ENCODE results near the gene PNPLA6. TPM values are rescaled to one million over a fixed set of nuclear protein-coding genes. Genes with fewer than 3 reads are reported as not detected.

The PNPLA6 gene
- total and polyA plus RNA-seq, 2 of the 13 experiments (the other 11 are each of a cell fraction or from before 2014, with no cell fraction given): 24.9 to 28.2 TPM

DNA sequence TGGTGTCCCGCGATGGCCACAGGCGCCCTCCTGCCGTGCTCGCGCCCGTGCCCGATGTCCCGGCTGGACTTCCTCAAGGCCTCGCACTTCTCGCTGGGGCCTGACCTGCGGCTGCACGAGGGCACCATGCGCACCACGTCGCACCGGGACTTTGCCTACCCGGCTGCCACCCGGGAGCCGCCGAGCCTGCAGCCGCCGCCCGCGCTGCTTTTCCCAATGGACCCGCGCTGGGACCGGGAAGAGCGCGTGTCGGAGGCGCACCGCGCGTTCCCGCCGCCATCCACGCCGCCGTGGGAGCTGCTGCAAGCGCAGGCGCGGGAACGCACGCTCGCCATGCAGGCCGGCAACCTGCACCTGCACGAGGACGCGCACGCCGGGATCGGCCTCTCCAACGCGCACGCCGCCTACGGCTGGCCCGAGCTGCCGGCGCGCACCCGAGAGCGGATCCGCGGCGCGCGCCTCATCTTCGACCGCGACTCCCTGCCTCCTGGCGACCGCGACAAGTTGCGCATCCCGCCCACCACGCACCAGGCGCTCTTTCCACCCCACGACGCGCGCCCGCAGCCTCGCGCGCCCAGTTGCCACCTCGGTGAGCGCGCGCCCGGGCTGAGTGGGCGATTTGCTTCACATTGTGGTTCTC lies 34.6 kb upstream of the PNPLA6 start (continued):
- TF ChIP-seq, protein P1, sequence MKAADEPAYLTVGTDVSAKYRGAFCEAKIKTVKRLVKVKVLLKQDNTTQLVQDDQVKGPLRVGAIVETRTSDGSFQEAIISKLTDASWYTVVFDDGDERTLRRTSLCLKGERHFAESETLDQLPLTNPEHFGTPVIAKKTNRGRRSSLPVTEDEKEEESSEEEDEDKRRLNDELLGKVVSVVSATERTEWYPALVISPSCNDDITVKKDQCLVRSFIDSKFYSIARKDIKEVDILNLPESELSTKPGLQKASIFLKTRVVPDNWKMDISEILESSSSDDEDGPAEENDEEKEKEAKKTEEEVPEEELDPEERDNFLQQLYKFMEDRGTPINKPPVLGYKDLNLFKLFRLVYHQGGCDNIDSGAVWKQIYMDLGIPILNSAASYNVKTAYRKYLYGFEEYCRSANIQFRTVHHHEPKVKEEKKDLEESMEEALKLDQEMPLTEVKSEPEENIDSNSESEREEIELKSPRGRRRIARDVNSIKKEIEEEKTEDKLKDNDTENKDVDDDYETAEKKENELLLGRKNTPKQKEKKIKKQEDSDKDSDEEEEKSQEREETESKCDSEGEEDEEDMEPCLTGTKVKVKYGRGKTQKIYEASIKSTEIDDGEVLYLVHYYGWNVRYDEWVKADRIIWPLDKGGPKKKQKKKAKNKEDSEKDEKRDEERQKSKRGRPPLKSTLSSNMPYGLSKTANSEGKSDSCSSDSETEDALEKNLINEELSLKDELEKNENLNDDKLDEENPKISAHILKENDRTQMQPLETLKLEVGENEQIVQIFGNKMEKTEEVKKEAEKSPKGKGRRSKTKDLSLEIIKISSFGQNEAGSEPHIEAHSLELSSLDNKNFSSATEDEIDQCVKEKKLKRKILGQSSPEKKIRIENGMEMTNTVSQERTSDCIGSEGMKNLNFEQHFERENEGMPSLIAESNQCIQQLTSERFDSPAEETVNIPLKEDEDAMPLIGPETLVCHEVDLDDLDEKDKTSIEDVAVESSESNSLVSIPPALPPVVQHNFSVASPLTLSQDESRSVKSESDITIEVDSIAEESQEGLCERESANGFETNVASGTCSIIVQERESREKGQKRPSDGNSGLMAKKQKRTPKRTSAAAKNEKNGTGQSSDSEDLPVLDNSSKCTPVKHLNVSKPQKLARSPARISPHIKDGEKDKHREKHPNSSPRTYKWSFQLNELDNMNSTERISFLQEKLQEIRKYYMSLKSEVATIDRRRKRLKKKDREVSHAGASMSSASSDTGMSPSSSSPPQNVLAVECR (CRISPR knock-in tag; IDR thresholded peaks at IDR 0.05; ENCODE audit: borderline replicate concordance): peak; percentile 33; the same call in 1 of the 2 replicates
- peak; percentile 66 for TF ChIP-seq SPEN (CRISPR knock-in tag; IDR thresholded peaks at IDR 0.05; ENCODE audit: low read depth)
- TF ChIP-seq GATAD1 (CRISPR knock-in tag; IDR thresholded peaks at IDR 0.05): no peak

- in situ Hi-C loops (cut with HindIII; ENCODE audit: extremely low pct_ligation_motif_present, low pct_unique_long_range_greater_than_20kb) (no loop called here), intact Hi-C loops (cut with micrococcal nuclease; ENCODE audit: unreplicated experiment) (no loop called here)
- TF ChIP-seq HMGA1 (CRISPR knock-in tag; conservative IDR thresholded peaks at IDR 0.05) (no peak), ZNF629 (CRISPR knock-in tag; conservative IDR thresholded peaks at IDR 0.05) (peak; percentile 79), ZMYM3 (CRISPR knock-in tag; IDR thresholded peaks at IDR 0.05) (0 out of 2 replicates have a peak, but pooled peaks have one; percentile 28), HHEX (CRISPR knock-in tag; IDR thresholded peaks at IDR 0.05) (no peak)
- TF ChIP-seq, protein P2, sequence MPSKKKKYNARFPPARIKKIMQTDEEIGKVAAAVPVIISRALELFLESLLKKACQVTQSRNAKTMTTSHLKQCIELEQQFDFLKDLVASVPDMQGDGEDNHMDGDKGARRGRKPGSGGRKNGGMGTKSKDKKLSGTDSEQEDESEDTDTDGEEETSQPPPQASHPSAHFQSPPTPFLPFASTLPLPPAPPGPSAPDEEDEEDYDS (CRISPR knock-in tag; IDR thresholded peaks at IDR 0.05): no peak
- no peak overlapping the region for H3K9ac ChIP-seq (ENCODE audit: insufficient read depth, low read depth, low read length)
- peaks cover 8% of the 10 kb centered on the region for H3K4me1 ChIP-seq (ENCODE audit: insufficient read depth, low read length)
- H3K79me2 ChIP-seq (ENCODE audit: insufficient read depth, low read length): no peaks in the 10 kb centered on the region
- no peak overlapping the region for H3K27ac ChIP-seq (ENCODE audit: extremely low read length, insufficient read depth, low read length)
- DNase-seq (ENCODE audit: low spot score): no peak
- H3K36me3 ChIP-seq (replicated peaks in 1 of 2; ENCODE audit: control insufficient read depth in 1 of 2, insufficient read depth in 2 of 2, low read length in 2 of 2): no peaks in the 10 kb centered on the region
- no peak overlapping the region for H3K4me2 ChIP-seq (ENCODE audit: low read depth, low read length)
- no peaks in the 10 kb centered on the region for H4K20me1 ChIP-seq (ENCODE audit: insufficient read depth, low read length)
- peaks cover 0 to 5% of the 10 kb centered on the region in 2 experiments; a peak in 3 of 5 replicates for H3K27me3 ChIP-seq (ENCODE audit: control insufficient read depth in 1 of 2, insufficient read depth in 2 of 2, low read length in 2 of 2)
- no peak for ATAC-seq
- FAIRE-seq: no peak
- ChIA-PET POLR2A (no interaction called here), CTCF (ENCODE audit: low intra/inter-chr PET ratio, low total read pairs) (no interaction called here)
- H3K4me3 ChIP-seq (replicated peaks in 1 of 3; ENCODE audit: insufficient read depth in 1 of 3, low read depth in 2 of 3, low read length in 3 of 3): no peak overlapping the region
- WGBS (ENCODE audit: low lambda C conversion rate): 13% methylated on average over 1 of the region's 2 CpGs
- H2AFZ ChIP-seq (ENCODE audit: low read length): no peak overlapping the region
- no TSS peak for BruUV-seq (replicated peaks)
- no peaks in the 10 kb centered on the region for H3K9me3 ChIP-seq (ENCODE audit: low read length)
Observed at GRCh38 chr19:7502552-7502951, 33.0 kb upstream of the PNPLA6 start.

Measured in HepG2 (cell line).